ENCODE data around the gene SEMA3G.
A peak's percentile ranks its signal among the peaks of the same experiment; 100 is the strongest.

SEMA3G gene

DNA sequence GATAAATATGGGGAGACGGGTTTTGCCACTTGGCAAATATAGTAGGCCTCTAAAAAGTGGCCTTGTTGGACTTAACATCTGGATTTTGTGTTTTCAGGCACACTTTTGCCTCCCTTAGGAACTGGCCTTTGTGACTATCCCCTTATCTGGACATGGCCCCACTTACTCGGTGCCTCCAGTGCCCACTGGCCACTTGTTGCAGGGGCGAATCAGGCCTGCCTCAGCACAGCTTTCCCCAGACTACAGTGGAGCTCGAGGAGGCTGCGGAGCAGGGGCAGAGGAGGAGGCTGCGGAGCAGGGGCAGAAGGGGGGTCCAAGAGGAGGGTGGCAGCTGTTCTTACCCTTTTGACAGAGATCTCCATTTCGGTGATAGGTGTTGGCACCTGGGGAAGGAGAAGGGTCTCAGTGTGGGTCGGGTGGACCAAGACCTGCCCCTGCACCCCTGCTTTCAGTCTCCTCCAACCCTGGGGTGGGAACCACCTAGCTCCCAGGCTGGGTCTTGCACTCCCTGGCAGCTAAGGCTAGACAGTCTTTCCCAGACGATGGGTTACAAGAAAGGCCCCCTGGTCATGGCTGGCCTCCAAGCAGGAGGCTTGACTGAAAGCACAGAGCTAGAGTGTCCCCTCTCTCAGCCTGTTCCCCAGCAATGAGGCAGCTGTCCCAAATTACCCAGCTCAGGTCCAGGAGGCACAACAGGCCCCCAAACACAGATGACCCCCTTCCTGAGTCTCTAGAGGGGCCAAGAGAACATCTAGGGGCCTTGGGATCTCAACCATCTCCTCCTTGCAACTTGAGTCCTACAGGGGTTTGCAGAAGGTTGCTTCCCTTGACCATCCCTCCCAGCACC is 6.1 kb downstream of the SEMA3G start:
- no peak for DNase-seq

DNA sequence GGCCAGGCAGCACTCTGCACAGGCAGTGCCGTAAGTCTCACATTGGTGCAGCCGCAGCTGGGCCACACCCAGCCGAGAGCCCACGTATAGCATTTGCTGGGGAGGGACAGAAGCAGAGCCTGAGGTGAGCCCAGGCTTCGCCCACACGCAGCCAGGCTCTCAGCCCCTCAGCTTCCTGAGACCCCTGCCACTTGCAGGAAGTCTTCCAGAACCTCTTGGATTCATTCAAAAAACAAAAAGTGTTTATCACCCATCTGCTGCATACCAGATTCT is 6.9 kb downstream of the SEMA3G start:
- DNase-seq, result no peak

DNA sequence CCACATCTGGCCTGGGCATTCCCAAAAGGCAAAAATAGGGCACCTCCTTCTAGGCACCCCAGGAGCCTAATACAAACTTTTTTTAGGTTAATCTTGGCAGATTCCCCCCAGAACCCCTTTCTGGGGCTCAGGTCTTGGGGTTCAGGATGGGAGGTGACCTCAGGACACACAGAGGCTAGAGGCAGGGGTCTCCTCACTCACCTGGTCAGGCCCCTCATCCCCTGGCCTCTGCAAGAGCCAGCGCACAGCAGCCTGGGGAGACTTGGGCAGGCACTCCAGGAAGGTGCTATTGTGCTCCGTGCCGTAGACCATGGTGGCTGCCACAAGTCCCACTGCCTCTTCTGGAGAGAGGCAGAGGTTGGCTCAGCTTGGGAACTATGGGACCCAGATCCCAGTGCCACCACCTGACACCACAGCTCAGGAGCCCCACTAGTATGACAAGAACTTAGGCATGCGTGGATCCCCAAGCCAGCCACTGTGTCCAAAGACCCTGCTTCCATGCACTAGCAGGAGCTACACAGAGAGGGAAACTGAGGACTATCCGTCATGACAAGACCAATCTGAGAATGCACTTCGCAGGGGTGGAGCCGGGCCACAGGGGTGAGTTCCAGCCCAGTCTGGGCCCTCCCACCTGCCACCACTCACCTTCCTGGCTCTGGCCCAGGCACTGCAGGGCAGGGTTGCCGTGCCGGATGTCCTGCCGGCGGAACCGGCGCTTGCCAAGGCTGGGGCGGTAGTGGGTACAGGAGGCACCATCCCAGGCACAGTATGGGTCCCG is 7.4 kb downstream of the SEMA3G start:
- no peak for DNase-seq

DNA sequence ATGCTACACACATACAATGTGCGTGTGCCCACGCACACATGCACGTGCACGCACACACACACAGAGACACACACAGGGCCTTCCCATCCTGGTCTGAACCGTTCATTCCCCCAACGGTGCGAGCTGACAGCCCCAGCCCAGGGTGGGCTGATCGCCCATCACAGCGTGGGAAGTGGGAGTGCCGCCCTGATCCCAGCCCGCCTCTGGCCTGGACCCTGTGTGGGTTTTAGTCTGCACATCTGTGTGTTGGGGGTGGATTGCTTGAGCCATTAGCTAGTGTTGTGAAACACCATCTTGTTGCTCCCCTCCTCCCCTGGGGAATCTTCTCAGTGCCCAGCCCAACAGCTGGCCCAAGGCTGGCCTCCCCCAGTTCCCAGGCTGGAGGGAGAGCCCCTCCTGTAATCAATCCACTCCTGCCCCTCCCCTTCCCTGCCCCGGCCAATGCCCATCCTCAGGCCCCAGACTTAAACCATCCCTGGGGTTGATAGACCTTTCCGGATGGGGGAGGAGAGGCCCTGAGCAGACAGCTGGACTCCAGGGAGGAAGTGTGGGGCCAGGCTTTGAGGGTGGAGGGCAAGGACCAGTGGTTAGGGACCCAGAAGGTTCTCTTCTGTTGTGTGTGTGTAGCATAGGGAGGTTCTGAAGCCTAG is 8.3 kb downstream of the SEMA3G start:
- no peak for DNase-seq

DNA sequence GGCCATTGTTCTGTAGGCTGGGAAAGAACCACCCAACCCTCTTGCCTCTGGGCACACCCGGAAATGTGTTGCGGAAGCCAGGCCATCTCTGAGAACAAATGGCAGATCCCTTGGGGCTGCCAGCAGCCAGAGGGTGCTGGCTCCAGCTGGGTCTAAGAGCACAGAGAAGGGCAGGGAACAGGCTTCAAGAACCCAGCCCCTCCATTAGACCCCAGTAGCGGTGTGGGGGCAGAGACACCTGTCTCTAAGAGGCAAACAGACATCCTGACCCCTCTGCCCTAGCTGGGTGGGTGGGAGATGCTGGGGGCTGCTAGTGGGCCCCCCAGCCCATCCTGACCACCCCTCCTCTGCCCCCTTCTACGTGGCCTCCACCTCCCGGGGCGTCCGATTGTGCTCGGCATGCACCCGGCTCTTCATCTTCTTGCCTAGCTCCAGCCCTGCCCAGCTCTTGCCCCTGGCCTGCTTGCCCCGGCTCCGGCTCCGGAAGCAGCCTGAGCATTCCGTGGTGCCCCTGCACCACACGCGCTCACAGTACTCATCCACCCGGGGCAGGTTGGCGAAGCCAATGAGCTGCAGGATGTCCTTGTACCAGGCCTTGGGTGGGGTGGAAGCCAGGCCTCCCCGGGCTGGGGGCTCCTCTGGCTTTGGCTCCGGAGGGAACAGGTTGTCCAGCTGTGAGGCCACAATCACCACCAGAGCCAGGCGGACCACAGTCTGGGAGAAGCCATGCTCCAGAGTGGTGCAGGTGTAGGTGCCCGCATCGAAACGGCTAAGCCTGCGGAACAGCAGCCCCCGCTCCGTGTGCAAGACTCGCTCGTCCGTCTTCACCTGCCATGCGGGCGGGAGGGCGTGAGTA is 9.4 kb downstream of the SEMA3G start:
- no peak for DNase-seq

DNA sequence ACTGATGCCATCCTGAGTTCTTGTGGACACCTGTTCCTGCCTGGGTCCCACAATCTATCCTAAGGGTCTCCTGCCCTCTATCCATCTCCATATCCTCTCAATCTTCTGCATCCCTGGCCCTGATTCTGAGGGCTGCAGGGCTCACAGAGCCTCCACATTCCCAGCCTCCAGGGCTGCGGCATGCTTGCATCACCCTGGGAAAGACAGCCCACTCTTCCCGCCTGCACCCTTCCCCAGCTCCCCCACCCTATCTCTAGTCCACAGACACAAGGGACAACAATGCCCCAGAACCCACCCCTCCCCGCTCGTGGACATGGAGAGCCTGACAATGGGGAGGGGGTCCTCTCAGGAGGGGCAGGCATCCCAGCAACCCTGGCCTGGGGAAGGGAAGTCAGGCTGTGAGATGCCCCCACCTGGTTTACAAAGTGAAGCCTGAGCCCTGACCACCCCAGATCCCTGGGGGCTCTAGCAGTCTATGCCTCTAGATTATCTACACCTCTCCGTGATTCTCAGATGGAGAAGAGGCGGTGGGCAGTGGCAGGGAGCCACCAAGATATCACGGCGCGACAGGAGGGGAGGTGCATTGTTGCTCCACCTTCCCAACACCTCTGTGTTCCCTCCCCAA is 10.3 kb downstream of the SEMA3G start:
- no peak for DNase-seq

DNA sequence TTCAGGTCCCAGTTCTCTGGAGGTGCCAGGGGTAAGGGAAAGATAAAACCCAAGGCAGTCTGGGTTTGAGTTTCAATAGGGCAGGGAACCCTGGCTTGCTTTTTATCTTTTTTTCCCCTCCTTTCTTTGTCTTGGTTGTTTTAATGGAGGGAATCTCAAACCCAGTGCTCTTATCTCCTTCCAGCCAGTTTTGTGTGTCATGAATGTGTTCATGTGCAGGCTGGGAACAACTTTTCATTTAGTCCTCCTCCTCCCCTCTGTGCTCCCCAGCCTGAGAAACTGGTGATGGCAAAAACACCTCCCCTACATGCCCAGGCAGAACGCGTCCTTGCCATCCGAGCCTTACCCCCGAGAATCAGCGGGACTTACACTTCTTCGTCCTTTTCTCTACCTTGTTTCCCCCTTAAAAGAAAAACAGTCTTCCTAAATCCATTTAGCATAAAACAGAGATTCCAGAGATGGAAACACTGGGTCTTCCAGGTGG is 10.9 kb downstream of the SEMA3G start:
- DNase-seq, result no peak

DNA sequence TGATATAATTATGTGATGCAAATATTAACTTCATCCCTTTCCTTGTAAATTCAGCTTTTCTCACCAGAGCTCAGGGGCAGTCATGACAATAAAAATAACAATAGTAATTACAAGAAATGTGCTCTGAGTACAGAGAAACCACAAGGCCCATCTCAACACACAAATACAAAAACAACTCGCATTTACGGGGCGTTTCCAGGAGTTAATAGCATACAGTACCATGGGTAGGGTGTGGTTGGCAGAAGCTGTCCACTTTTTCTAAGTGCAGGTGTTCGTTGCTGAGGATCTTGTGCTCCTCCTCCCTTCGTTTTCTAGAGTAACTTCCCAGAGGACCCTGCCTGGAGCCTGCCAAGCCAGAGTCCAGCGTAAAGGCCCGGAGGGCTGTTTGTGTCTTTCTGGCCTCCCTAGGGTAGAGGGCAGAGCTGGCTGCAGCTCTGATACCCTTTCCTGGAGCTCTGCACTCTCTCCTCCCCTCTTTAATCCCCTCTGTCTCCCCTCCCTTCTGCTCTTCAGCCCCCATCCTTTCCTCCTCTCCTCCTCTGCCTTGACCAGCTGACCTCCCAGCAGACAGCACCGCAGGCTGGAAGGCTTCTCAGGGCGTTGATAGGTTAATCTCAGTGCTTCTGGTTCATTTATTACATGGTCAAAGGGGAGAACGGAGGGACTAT is 11.4 kb downstream of the SEMA3G start:
- no peak for DNase-seq

DNA sequence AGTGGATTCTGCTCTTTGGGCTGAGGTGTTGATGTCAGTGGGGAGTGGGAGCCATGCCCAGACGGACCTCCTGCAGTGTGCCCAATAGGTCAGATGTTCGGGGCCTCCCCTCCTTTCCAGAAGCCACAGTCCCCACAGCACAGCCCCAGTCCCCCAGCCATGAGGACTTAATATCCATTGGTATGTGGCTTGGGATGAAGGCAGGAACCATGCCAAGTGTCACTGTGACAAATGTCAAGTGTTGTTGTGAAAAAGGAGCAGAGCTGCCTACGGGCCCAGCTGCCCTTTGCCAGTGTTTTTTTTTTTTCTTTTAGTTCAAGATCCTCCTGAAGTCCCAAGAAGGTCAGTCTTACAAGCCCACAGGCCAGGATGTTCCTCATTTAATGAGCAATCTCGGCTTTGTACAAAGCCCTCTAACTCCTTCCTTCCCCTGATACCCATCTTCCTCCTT is 12.2 kb downstream of the SEMA3G start:
- no peak for DNase-seq

DNA sequence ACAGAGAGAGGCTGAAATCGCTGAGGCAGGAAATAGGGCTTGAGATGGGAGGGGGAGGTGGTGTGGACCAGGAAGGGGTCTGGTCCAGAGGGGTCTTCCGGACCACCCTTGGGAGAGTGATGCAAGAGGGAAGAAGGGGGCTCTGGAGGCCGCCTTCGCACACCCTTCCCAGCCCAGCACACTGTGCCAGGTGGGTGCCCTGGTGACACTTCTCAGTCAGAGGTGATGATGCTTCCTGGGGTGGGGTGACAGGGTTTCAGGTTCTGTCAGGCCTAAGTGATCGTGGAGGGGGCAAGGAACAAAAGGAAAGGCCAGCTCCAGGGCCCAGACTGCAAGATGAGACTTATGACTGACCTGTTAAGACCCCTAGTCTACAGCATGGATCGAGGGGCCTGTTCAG is 12.7 kb downstream of the SEMA3G start:
- DNase-seq, result no peak

DNA sequence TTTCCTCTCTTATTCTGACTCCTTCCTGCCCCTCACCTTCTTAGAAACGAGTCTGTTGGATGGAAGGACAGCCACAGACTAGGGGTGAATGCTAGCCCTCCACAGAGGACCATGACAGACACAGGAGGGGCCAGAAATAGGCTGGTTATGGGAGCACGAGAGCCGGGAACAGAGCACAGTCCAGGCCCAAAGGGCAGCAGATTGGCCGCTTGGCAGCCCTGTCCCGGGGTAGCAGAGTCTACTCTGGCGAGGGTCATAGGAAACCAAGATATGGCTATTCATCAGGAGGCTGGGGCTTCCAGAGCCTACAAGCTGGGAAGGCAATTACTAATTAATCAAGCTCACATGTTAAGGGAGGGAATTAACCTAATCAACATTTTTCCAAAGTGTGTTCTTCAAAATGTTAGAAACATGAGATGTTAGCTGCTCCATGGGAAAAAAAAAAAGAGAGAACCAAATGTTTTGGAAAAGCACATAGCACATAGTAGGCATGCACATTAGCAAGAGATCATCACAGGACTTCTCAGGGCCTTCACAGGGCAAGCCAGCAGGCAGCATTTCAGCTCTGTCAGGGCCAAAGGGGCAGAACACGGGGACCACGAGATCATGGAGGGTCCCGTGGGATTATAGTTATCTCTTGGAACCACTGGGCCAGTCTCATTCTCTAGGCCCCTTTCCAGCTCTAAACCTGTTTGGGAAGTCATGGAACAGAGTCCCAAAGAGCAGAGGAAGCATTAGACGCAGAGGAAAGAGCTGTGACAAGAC is 13.3 kb downstream of the SEMA3G start:
- DNase-seq, result no peak

DNA sequence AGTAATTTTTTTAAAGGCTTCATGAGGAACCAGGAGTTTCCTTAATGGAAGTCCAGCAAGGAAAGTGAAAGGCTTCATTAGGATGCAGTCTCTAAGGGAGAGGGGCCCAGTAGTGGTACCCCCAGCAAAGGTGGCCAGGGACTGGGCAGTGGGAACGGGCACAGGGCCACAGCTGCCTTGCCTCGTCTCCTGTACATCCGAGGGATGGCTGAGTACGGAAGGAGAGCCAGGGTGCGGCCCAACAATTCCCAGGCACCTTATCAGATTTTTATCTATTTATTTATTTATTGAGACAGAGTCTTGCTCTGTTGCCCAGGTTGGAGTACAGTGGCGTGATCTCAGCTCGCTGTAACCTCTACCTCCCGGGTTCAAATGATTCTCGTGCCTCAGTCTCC is 14.5 kb downstream of the SEMA3G start:
- no peak for DNase-seq

DNA sequence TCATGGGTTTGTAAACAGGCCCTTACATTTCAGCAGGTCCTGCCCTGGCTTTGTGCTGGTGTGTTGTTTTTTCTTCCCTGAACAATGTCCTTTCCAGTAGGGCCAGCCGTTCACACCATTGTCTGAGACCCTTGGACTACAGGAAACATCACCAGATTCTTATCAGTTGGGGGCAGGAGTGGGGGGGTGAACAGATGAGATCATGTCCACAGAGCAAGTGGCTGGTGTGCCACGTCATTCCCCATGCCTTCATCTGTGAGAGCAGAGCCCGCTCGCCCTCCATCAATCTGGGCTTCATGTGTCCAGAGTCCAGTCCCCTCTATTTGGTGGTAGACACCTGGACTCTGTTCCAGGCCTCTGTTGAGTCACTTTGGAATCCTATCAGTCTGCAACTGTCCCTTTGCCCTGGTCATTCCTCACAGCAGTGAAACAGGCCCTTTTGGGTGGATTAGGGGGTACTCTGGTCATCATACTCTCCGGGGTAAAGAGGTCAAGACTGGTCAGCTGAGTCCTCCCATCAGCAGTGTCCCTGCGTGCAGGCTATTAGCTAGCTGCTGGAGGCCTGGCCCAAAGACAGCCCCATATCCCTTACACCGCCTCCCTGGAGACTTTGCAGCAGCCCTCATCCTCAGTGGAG is 15.0 kb downstream of the SEMA3G start:
- DNase-seq, result no peak

DNA sequence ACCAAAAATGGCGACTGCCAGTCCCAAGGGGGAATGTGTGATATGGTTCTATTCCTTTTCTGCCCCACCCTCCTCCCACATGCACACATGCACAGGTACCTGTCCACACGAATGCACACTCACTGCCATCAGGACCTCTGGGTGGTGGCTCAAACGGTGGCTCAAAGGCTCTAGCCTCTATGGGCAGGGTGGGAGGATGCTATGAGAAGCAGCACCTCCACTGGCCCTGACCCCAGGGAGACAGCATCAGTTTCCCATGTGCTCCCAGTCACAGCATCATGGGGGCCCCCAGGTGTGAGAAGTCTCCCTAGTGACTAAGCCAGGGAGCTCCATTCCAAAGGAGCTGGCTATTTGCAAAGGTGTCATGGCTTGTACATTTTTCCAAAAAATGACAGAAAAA is 15.9 kb downstream of the SEMA3G start:
- no peak for DNase-seq

DNA sequence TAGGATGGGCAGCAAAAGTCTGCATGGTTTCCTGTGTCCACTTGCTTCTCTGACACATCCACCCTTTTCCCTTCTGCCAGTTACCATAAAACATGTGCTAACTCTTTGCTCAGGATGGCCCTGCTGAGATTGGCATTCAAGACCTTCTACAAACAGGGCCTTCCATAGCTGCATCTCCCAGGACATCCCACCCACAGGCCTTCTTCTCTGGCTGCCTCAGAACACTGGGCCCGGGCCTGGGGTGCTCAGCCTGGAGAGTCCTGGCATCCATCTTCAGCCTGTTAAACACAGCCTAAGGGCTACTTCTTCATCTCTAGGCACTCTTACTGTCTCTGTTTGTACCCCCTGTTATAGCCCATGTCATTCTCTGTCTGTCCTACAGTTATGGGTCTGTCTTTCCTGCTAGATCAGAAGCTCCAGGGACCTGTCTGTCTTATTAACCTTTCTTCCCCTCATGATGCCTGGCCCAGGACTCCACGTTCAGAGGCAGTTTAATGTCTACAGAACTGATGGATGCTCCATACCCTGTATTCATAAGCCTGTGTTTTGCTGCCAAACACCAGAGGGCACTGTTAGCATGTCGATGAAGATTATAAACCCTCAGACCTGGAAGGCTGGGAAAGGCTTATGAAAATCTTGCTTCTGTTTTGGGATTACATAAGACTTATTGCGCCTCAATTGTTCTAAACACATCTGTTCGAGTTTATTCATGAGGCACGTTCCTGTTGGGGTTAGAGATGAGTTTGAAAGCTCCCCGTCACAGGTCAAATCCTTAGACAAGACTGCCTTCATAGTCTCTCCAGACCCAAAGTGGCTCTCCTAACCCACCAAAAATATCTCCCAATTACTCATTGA is 16.5 kb downstream of the SEMA3G start:
- DNase-seq, result peak in 1 of 2 experiments; percentile 42

DNA sequence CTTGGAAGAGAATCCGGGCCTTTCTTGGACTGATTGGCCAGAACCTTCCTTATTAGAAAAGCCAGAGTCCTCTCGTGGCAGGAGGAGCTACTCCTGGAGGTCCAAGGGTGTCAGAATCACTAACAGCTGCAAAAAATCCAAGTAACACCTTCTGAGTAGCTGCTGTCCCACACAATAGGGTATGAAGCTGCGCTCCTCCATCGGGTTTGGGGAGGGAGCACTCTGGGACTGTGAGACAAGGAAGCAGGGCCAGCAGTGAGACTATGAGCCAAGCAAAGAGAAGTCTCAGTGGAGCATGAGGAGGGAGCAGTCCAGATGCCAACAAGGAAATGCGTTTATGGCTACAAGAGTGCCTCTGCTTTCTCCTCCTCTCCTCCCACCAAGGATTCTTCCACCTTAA is 21.7 kb downstream of the SEMA3G start:
- DNase-seq, result no peak

DNA sequence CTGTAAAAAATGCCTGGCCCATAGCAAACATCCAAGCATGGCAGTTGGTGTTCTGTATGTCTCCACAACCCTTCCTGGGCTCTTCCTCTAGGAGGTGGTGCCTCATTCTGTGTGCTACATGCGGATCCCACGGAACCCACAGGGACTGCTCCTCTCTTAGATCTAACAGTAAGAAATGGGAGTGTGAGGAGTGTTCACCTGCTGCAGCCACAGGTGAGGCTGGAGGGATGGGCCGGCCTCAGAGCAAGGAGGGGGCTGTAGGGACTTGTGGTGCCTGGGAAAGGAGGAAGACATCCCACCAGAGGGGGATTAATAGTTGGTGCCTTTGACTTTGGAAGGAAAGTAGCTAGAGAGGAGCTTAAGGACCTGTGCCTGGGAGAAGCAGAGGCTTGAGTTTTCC is 22.2 kb downstream of the SEMA3G start:
- no peak for DNase-seq

DNA sequence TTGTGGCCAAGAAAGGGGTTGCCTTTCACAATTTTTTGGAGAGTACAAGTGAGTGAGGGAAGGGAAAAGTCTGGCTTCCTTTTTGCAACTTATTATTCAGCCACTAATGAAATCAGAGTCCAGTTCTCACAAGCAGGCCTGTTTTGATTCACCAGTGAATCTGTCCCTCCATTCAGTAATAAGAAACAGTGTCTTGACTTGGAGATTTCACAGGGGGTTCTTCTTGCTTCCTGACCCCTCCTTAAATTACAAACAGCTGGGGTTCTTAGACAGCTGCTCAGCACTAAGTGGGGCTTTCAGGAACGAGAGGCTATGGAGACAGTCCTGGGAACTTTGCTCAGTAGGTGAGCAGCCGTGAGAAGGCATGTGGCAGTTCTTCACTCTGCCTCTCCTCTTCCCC is 24.5 kb downstream of the SEMA3G start:
- DNase-seq, result no peak

DNA sequence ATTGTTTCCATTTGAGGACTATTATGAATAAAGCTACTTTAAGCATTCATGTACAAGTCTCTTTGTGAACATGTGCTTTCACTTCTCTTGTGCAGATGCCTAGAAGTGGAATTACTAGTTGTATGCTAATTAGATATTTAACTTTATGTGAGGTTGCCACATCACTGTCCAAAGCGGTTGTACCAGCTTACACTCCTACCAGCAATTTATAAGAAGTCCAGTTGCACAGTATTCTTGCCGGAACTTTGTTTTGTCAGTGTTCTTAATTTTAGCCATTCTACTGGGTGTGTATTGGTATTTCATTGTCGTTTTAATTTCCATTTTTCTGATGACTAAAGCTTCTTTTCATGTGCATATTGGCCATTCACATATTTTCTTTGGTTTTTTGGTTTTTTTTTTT is 29.1 kb downstream of the SEMA3G start:
- no peak for DNase-seq

DNA sequence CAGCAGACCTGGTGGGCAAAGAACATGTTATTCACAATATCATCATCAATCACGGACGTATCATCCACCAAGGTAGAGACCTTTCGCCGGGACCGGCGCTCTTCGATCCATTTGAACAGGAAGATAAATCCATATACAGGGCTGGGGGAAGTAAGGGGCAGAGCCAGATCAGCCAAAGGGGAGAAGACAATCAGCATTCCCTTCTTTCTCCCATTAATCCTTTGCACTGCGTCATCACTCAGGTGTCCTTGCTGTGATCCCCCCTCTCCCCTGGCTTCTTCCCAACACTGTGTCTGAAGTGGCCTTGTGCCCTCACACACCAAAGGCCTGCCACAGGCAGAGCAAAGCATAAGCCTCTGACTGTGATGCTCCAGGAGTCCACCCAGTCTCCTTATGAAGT is 36.4 kb downstream of the SEMA3G start:
- DNase-seq, result no peak

Measured in activated T-cell treated with anti-CD3 and anti-CD28 coated beads, Interleukin-2, amount 50 U/mL, for 48 hours (primary cell).